ENCODE results near the gene CD38. TPM values are rescaled to one million over a fixed set of nuclear protein-coding genes. Genes with fewer than 3 reads are reported as not detected.
"Not testable (repeated sequence)": the region's sequence is repeated elsewhere in the genome, so short reads cannot be mapped to it uniquely, and the experiment has no call there.

CD38 gene
- total RNA-seq, 4 donors from 2014 or later = 3.0 to 12.1 (median 6.7) TPM

DNA sequence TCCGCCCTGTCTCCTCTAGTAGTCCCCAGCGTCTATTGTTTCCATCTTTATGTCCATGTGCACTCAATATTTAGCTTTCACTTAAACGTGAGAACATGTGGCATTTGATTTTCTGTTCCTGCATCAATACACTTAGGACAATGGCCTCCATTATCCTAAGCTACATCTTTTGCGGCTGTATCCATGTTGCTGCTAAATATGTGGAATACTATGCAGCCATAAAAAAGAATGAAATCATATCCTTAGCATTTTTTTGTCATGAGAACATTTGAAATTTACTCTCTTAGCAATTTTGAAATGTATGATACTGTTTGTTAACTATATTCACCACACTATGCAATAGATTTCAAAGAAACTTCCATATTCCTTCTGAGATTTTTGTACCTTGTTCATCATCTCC lies 19.8 kb upstream of the CD38 start:
- Histone ChIP-seq H3K27ac (no peak overlapping the region), H3K9me3 (no peaks in the 10 kb centered on the region), H3K27me3 (no peaks in the 10 kb centered on the region), H3K4me1 (no peaks in the 10 kb centered on the region), H3K4me3 (no peak overlapping the region), H3K36me3 (peaks cover 0 to 3% (median 0%) of the 10 kb centered on the region in 3 donors)
- TF ChIP-seq, protein P1, sequence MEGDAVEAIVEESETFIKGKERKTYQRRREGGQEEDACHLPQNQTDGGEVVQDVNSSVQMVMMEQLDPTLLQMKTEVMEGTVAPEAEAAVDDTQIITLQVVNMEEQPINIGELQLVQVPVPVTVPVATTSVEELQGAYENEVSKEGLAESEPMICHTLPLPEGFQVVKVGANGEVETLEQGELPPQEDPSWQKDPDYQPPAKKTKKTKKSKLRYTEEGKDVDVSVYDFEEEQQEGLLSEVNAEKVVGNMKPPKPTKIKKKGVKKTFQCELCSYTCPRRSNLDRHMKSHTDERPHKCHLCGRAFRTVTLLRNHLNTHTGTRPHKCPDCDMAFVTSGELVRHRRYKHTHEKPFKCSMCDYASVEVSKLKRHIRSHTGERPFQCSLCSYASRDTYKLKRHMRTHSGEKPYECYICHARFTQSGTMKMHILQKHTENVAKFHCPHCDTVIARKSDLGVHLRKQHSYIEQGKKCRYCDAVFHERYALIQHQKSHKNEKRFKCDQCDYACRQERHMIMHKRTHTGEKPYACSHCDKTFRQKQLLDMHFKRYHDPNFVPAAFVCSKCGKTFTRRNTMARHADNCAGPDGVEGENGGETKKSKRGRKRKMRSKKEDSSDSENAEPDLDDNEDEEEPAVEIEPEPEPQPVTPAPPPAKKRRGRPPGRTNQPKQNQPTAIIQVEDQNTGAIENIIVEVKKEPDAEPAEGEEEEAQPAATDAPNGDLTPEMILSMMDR (IDR thresholded peaks at IDR 0.05) = no peak
- no peak for TF ChIP-seq POLR2A (IDR thresholded peaks at IDR 0.05)
- TF ChIP-seq EP300 (IDR thresholded peaks at IDR 0.05) = no peak
- DNase-seq (ENCODE audit: low spot score in 2 of 2) = no peak
- 88 to 90% methylated on average over 4 of the region's 4 CpGs for WGBS, 2 donors

- H3K27ac ChIP-seq; DNase-seq (ENCODE audit: low spot score in 2 of 2); H3K4me1 ChIP-seq; H3K9me3 ChIP-seq; H3K36me3 ChIP-seq; H3K4me3 ChIP-seq; H3K27me3 ChIP-seq: not testable (repeated sequence)
Measured at GRCh38 chr4:15762460-15762859, 15.7 kb upstream of the CD38 start.

DNA sequence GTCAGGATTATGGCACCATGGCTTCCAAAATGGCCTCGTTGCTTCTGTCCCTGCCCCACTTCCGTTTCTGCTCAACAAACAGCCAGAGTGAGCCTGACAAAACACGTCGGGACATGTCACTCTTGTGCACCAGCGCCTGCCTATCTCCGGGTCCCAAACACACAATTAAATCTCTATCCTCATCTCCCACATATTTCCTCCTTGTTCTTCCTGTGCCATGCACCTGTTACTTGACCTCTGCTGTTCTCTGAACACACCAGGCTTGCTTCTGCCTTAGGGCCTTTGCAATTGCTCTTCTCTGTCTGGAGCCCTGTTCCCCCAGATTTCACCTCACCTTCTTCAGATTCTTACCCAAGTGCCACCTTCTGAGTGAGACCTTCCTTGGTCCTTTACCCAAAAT lies 12.7 kb upstream of the CD38 start:
- TF ChIP-seq EP300 (IDR thresholded peaks at IDR 0.05) (no peak), POLR2A (IDR thresholded peaks at IDR 0.05) (no peak)
- TF ChIP-seq, protein P1 (IDR thresholded peaks at IDR 0.05) = no peak
- no peaks in the 10 kb centered on the region for H3K27me3 ChIP-seq
- H3K9me3 ChIP-seq = no peaks in the 10 kb centered on the region
- no peak for DNase-seq (ENCODE audit: low spot score in 2 of 2)
- WGBS, 2 donors = 79 to 83% methylated on average over 6 of the region's 6 CpGs
- no peak overlapping the region for H3K4me3 ChIP-seq
- H3K27ac ChIP-seq = no peak overlapping the region
- H3K4me1 ChIP-seq = no peaks in the 10 kb centered on the region
- H3K36me3 ChIP-seq = no peaks in the 10 kb centered on the region

- no peak overlapping the region for H3K27ac ChIP-seq
- WGBS, 2 donors = 47 to 52% methylated on average over 6 of the region's 6 CpGs
- no peak for DNase-seq (ENCODE audit: low spot score in 2 of 2)
- H3K9me3 ChIP-seq = no peaks in the 10 kb centered on the region
- no peaks in the 10 kb centered on the region for H3K4me1 ChIP-seq
- H3K27me3 ChIP-seq = no peaks in the 10 kb centered on the region
- no peaks in the 10 kb centered on the region for H3K36me3 ChIP-seq
- H3K4me3 ChIP-seq = no peak overlapping the region
- TF ChIP-seq, protein P1 (IDR thresholded peaks at IDR 0.05) = no peak
- TF ChIP-seq EP300 (IDR thresholded peaks at IDR 0.05) (no peak), POLR2A (IDR thresholded peaks at IDR 0.05) (no peak)
Measured at GRCh38 chr4:15765910-15766697, 12.0 kb upstream of the CD38 start.

DNA sequence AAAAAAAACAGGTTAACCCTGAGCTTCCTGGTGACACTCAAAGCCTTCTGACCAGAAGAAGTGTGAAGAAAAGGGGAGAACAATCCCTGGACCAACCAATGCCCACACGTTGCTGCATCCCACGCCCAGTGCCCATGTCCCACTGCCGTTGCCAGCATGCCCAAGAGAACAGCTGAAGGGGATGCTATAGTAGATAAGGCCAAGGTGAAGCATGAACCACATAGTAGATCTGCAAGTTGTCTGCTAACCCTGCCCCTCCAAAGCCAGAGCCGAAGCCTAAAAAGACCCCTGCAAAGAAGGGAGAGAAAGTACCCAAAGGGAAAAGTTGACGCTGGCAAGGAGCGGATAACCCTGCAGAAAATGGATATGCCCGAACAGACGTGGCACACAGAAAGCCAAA lies 11.3 kb upstream of the CD38 start:
- WGBS, 2 donors = 83% methylated on average over 8 of the region's 8 CpGs
- DNase-seq (ENCODE audit: low spot score in 2 of 2) = no peak
- Histone ChIP-seq H3K9me3 (no peaks in the 10 kb centered on the region), H3K36me3 (no peaks in the 10 kb centered on the region), H3K4me3 (no peak overlapping the region), H3K27me3 (no peaks in the 10 kb centered on the region), H3K27ac (no peak overlapping the region), H3K4me1 (no peaks in the 10 kb centered on the region)
- no peak for TF ChIP-seq POLR2A (IDR thresholded peaks at IDR 0.05)
- TF ChIP-seq, protein P1 (IDR thresholded peaks at IDR 0.05) = no peak
- TF ChIP-seq EP300 (IDR thresholded peaks at IDR 0.05) = no peak

All from tibial nerve (tissue), 4 donors.